OCI-LY3 (cell line): Measurements from ENCODE around the gene SNTG2.
A peak's percentile ranks its signal among the peaks of the same experiment; 100 is the strongest.

Source experiments
- H2AFZ ChIP-seq: fragments of 200-600, 300-600 bp; shearing (Covaris generic); 2 replicates; pipeline ENCODE4 v1.6.0; 2014; ENCODE audit warnings: antibody characterized with exemption, low read depth, low read length
- H3K27ac ChIP-seq: fragments of 200-600, 300-600 bp; sonication (generic); 2 replicates; pipeline ENCODE4 v1.5.1; 2014; ENCODE audit warnings: mild to moderate bottlenecking, low read length, moderate library complexity, mixed read lengths
- H3K27me3 ChIP-seq: fragments of 200-600, 300-600 bp; sonication (generic); 2 replicates; pipeline ENCODE4 v1.6.1; 2014; ENCODE audit warnings: low read depth, low read length, mixed read lengths
- H3K36me3 ChIP-seq: fragments of 200-600, 300-600 bp; sonication (generic); replicated peaks from 2 replicates; pipeline ENCODE3; 2014; ENCODE audit warnings: low read depth, low read length, mixed read lengths
- H3K4me1 ChIP-seq: fragments of 300-600, 200-600 bp; sonication (generic); 2 replicates; pipeline ENCODE4 v1.6.1; 2014; ENCODE audit warnings: low read length, mixed read lengths
- H3K4me2 ChIP-seq: fragments of 200-600, 300-600 bp; sonication (generic); 2 replicates; pipeline ENCODE4 v1.6.1; 2014; ENCODE audit warnings: low read length, mixed read lengths
- H3K4me3 ChIP-seq: fragments of 300-600, 200-600 bp; sonication (generic); 2 replicates; pipeline ENCODE4 v1.5.1; 2014; ENCODE audit warnings: antibody characterized with exemption, mild to moderate bottlenecking, low read length, moderate library complexity
- H3K79me2 ChIP-seq: fragments of 300-600, 200-600 bp; shearing (Covaris generic); 2 replicates; pipeline ENCODE4 v1.6.1; 2014; ENCODE audit warnings: mild to moderate bottlenecking, low read length, mixed read lengths
- H3K9ac ChIP-seq: fragments of 300-600, 200-600 bp; shearing (Covaris generic); 2 replicates; pipeline ENCODE4 v1.6.0; 2014; ENCODE audit warnings: mild to moderate bottlenecking, low read length, moderate library complexity
- H3K9me3 ChIP-seq: fragments of 200-600, 300-600 bp; shearing (Covaris generic); 2 replicates; pipeline ENCODE4 v1.6.1; 2014; ENCODE audit warnings: low read length, mixed read lengths; ENCODE audit not compliant: insufficient read depth
- H4K20me1 ChIP-seq: fragments of 200-600, 300-600 bp; sonication (generic); 2 replicates; pipeline ENCODE4 v1.6.1; 2016; ENCODE audit warnings: low read length, mixed read lengths; ENCODE audit not compliant: insufficient read depth
- EZH2phosphoT487 ChIP-seq: fragments of 200-600 bp; shearing (Covaris generic); IDR thresholded peaks from 2 replicates; pipeline ENCODE4 v1.6.1; 2018; ENCODE audit warnings: antibody characterized with exemption, mixed run types, low read depth
- TF ChIP-seq, protein P1 (sequence below): fragments of 200-600, 300-600 bp; sonication (generic); IDR thresholded peaks from 2 replicates; pipeline ENCODE4 v1.5.1; 2014; ENCODE audit warnings: antibody characterized with exemption, low read length, low read depth

The SNTG2 gene

DNA sequence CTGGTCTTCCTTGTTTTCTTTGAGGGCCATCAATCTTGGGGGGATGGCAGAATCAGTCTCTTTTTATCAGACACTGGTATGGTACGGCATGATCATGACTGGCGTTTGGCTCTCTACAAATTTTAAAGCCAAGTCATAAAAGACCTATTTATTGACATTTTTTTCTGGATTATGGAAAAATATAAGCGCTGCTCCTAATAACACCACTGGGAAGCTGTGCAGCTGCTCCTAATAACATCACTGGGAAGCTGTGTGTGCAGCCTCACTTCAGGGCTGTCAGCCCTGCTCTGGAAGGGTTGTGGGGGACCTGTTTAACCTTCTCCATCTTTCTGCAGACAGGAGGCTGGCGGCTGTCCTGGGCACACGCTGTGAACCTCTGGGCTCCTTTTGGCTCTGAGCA is 88.9 kb downstream of the SNTG2 start:
- Histone ChIP-seq H3K9ac (no peak overlapping the region), H2AFZ (no peak overlapping the region), H3K4me2 (no peak overlapping the region), H3K4me1 (no peaks in the 10 kb centered on the region), H3K27me3 (peaks cover 17% of the 10 kb centered on the region; the same call in 1 of the 2 replicates), H3K9me3 (peaks cover 5% of the 10 kb centered on the region; the same call in 1 of the 2 replicates), H3K79me2 (no peaks in the 10 kb centered on the region), H3K36me3 (no peaks in the 10 kb centered on the region), H3K27ac (no peak overlapping the region), H3K4me3 (no peak overlapping the region), H4K20me1 (no peaks in the 10 kb centered on the region)
- no peak for TF ChIP-seq EZH2phosphoT487
- TF ChIP-seq, protein P1, sequence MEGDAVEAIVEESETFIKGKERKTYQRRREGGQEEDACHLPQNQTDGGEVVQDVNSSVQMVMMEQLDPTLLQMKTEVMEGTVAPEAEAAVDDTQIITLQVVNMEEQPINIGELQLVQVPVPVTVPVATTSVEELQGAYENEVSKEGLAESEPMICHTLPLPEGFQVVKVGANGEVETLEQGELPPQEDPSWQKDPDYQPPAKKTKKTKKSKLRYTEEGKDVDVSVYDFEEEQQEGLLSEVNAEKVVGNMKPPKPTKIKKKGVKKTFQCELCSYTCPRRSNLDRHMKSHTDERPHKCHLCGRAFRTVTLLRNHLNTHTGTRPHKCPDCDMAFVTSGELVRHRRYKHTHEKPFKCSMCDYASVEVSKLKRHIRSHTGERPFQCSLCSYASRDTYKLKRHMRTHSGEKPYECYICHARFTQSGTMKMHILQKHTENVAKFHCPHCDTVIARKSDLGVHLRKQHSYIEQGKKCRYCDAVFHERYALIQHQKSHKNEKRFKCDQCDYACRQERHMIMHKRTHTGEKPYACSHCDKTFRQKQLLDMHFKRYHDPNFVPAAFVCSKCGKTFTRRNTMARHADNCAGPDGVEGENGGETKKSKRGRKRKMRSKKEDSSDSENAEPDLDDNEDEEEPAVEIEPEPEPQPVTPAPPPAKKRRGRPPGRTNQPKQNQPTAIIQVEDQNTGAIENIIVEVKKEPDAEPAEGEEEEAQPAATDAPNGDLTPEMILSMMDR = no peak

DNA sequence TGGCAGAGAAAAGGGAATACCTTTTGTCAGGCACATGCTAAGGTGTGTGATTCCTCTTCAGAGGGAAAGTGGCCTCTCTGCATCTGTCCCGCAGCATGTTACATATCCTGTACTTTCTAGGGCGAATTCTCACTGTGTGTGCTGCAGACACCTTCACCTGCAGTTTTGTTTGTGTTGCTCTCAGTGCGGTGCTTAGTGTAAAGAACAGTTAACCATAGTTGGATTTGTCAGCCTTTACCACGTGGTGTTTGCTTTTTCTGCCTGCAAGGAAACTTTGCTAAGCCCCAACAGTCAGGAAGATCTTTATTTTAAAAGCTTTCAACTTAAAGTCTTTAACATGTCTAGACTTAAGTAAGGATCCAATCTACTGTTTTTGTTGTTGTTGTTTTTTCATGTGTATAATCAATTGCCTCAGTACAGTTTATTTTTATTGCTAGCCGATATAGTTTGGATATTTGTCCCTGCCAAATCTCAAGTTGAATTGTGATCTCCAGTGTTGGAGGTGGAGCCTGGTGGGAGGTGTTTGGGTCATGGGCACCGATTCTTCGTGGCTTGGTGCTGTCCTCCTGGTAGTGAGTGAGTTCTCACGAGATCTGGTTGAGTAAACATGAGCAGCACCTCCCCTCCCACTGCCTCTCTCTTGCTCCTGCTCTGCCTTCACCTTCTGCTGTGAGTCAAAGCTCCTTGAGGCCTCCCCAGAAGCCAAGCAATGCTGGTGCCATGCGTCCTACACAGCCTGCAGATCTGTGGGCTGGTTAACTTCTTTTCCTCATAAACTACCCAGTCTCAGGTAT is 90.6 kb downstream of the SNTG2 start:
- H3K4me3 ChIP-seq = no peak overlapping the region
- peaks cover 17% of the 10 kb centered on the region; the same call in 1 of the 2 replicates for H3K27me3 ChIP-seq
- peaks cover 11% of the 10 kb centered on the region; the same call in 1 of the 2 replicates for H3K9me3 ChIP-seq
- H3K79me2 ChIP-seq = no peaks in the 10 kb centered on the region
- no peak overlapping the region for H2AFZ ChIP-seq
- TF ChIP-seq, protein P1 = no peak
- no peak for TF ChIP-seq EZH2phosphoT487
- H3K9ac ChIP-seq = no peak overlapping the region
- H3K27ac ChIP-seq = no peak overlapping the region
- peaks cover 11% of the 10 kb centered on the region for H3K4me1 ChIP-seq
- H3K4me2 ChIP-seq = no peak overlapping the region
- no peaks in the 10 kb centered on the region for H4K20me1 ChIP-seq
- H3K36me3 ChIP-seq = no peaks in the 10 kb centered on the region

DNA sequence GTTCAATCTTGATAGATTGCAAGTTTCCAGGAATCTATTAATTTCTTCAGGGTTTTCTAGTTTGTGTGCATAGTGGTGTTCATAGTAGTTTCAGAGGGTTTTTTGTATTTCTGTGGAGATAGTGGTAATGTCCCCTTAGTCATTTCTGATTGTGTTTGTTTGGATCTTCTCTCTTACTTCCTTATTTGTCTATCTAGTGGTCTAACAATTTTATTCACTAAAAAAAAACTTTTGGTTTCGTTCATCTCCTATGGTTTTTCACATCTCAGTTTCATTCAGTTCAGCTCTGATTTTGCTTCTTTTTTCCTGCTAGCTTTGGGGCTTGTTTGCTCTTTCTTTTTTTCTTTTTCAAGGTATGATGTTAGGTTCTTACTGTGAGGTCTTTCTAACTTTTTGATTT is 94.5 kb downstream of the SNTG2 start:
- TF ChIP-seq, protein P1 = no peak
- no peak for TF ChIP-seq EZH2phosphoT487

DNA sequence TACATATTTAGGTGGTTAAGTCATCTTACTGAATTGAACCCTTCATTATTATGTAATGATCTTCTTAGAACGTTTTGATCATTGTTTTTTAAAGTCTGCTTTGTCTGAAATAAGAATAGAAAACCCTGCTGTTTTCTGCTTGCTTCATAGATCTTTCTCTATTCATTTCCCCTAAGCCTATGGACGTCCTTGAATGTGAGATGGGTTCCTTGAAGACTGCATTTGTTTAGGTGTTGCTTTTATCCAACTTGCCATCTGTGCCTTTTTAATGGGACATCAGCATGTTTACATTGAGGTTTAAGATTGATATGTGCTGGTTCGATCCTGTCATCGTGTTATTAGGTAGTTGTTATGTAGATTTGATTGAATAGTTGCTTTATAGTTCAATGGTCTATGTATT is 95.4 kb downstream of the SNTG2 start:
- Histone ChIP-seq H4K20me1 (no peaks in the 10 kb centered on the region), H3K36me3 (no peaks in the 10 kb centered on the region), H3K9me3 (peaks cover 11% of the 10 kb centered on the region; the same call in 1 of the 2 replicates), H3K79me2 (no peaks in the 10 kb centered on the region), H3K4me2 (no peak overlapping the region), H3K4me1 (peaks cover 11% of the 10 kb centered on the region), H3K27me3 (0 out of 2 replicates have a peak, but pooled peaks cover 8% of the 10 kb centered on the region), H3K4me3 (no peak overlapping the region), H3K9ac (no peak overlapping the region), H2AFZ (no peak overlapping the region), H3K27ac (no peak overlapping the region)
- TF ChIP-seq, protein P1 = no peak
- TF ChIP-seq EZH2phosphoT487 = no peak

More for the DNA sequence above, 94.5 kb downstream of the SNTG2 start:
- Histone ChIP-seq H3K9ac (no peak overlapping the region), H2AFZ (no peak overlapping the region), H3K27ac (no peak overlapping the region), H4K20me1 (no peaks in the 10 kb centered on the region), H3K4me1 (peaks cover 11% of the 10 kb centered on the region), H3K27me3 (0 out of 2 replicates have a peak, but pooled peaks cover 8% of the 10 kb centered on the region), H3K4me3 (no peak overlapping the region), H3K4me2 (peak overlapping the region; percentile 2; the same call in 1 of the 2 replicates), H3K79me2 (no peaks in the 10 kb centered on the region), H3K36me3 (no peaks in the 10 kb centered on the region), H3K9me3 (peaks cover 11% of the 10 kb centered on the region; the same call in 1 of the 2 replicates)
